Ovary (tissue), 3 donors: ENCODE results near the gene OCLN.
"Not testable (repeated sequence)": the region's sequence is repeated elsewhere in the genome, so short reads cannot be mapped to it uniquely, and the experiment has no call there.

Source experiments
- POLR2A ChIP-seq: fragments of 450-650 bp; IDR thresholded peaks from one replicate; pipeline ENCODE4 v1.6.1; 2017; ENCODE audit warnings: antibody characterized with exemption, mild to moderate bottlenecking, moderate library complexity
- TF ChIP-seq, protein P1 (sequence below), 3 donors: fragments of 450-650 bp in 2 of 3; fragments of 200-600 bp in 1 of 3; IDR thresholded peaks; one replicate each; pipeline versions ENCODE4 v1.5.1 to v1.8.0; 2016 to 2022; ENCODE audit warnings: antibody characterized with exemption in 3 of 3, mild to moderate bottlenecking in 1 of 3
- donor health status: DM: no; HTN: no; CAD: no.

DNA sequence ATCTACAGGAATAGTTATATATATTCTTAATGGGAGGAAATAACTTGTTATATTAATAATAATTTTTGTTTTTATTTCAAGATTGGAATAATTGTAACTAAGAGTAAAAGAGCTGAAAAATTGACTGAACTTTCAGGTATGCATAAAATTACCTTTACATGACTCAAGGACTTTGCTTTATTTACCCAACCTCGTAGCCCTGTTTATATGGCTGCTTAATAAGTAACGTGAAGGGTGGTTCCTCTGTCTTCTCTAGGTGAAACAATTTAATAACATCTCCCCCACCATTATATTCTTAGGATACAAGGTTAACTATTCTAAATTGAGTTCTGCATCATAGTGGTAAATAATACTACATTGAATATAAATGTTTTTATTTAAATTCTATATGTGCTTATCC, 75.5 kb downstream of the OCLN start:
- TF ChIP-seq POLR2A: not testable (repeated sequence)
- TF ChIP-seq, protein P1, sequence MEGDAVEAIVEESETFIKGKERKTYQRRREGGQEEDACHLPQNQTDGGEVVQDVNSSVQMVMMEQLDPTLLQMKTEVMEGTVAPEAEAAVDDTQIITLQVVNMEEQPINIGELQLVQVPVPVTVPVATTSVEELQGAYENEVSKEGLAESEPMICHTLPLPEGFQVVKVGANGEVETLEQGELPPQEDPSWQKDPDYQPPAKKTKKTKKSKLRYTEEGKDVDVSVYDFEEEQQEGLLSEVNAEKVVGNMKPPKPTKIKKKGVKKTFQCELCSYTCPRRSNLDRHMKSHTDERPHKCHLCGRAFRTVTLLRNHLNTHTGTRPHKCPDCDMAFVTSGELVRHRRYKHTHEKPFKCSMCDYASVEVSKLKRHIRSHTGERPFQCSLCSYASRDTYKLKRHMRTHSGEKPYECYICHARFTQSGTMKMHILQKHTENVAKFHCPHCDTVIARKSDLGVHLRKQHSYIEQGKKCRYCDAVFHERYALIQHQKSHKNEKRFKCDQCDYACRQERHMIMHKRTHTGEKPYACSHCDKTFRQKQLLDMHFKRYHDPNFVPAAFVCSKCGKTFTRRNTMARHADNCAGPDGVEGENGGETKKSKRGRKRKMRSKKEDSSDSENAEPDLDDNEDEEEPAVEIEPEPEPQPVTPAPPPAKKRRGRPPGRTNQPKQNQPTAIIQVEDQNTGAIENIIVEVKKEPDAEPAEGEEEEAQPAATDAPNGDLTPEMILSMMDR (IDR thresholded peaks at IDR 0.05): not testable (repeated sequence)
